ENCODE measurements around the gene PVR.

DNA sequence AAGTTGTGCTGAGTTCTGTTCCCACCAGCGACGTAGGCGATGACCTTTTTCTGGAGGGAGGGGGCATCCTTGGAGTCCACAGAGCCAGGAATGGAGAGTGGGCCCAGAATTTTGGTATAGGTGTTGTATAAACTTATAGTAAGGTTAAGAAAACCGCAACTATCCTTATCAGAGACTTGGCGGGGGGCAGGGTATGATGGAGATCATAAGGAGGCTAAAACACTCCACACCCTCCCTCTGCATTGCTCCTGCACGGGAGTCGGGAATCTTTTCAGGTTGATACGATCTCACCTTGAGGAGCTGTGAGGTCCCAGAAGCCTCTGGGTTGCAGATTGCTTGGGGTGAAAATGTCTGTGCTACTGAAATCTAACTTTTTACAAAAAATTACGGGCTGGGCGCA is 21.3 kb downstream of the PVR start:
- TF ChIP-seq TAF1 (conservative IDR thresholded peaks at IDR 0.05): no peak
- no peak for TF ChIP-seq ZBTB33 (IDR thresholded peaks at IDR 0.05)
- no peak for TF ChIP-seq CTCF (IDR thresholded peaks at IDR 0.05; ENCODE audit: low read depth, low read length, missing input control)
- TF ChIP-seq, protein P1, sequence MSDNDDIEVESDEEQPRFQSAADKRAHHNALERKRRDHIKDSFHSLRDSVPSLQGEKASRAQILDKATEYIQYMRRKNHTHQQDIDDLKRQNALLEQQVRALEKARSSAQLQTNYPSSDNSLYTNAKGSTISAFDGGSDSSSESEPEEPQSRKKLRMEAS (IDR thresholded peaks at IDR 0.05): no peak
- TF ChIP-seq FOXA1 (IDR thresholded peaks at IDR 0.05): no peak
- no peak for TF ChIP-seq RXRA (IDR thresholded peaks at IDR 0.05)
- no peak for TF ChIP-seq GABPA (IDR thresholded peaks at IDR 0.05 in 1 of 2, conservative IDR thresholded peaks at IDR 0.05 in 1 of 2)
- no peak for TF ChIP-seq SP1 (IDR thresholded peaks at IDR 0.05)
- TF ChIP-seq REST (IDR thresholded peaks at IDR 0.05): no peak

All from liver (tissue), 3 donors.